Stimulated activated CD4-positive, alpha-beta T cell treated with anti-CD3 and anti-CD28 coated beads, Interleukin-1b, Interleukin-23, amount 100 ng/mL, for 1 hour (primary cell): Measurements from ENCODE around the gene CFAP157.
"Not testable (repeated sequence)": the region's sequence is repeated elsewhere in the genome, so short reads cannot be mapped to it uniquely, and the experiment has no call there.

ENCODE experiments used
- DNase-seq, 2 donors: peaks; one replicate each; pipeline ENCODE4 v3.0.0-alpha.2; 2020; ENCODE audit warnings: low read depth in 2 of 2

Gene CFAP157

GRCh38 chr9:127735530-127736185 lies 28.9 kb downstream of the CFAP157 start:
- DNase-seq = no peak

DNA sequence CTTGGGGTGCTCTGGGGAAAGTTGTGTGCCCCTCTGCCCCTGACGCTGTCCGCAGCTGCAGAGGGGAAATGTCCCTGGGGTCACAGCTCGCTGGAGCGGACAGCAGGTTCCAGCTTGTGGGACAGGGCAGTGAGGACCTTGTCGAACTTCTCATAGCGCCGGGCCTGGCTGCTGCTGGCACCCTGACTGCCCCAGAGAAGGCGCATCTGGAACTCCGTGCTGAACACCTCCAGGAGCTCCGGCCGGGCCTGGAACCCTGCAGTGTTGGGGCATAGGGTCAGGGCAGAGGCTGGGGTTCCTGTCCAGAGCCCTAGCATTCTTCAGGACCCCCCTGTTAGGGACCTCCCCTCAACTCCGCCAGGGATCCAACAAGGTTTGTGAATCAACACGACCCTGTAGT lies 31.9 kb downstream of the CFAP157 start:
- DNase-seq = no peak

DNA sequence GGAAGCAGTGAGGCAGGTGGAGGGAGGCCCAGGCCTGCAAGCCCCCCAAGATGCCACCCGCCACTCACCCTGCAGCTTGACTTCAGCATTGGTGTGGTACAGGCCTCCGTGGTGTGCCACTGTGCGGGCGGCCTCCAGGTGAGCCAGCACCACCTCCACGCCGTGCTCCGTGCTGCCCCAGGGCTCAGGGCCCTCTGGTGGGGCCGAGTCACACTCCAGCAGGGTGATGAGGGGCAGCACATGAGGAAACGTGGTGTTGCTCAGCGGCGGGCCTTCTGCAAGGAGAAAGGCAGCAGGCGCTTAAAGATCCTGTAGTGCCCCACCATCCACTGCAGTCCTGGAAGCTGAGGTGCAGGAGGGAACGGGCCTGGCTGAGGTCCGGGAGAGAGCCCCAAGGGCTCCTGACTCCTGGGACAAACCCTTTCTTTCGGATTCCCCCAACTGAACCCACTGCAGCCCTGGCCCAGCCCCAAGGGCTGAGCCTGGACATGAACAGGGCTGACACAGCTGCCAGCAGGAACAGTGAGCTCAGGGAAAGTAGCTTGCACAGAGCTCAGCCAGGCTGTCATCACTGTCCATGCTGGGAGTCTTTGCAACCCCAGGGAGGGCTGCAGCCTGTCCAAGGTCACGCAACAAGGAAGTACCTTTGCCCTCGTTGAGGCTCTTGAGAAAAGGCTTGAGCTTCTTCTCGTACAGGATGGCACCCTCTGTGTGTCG lies 33.0 kb downstream of the CFAP157 start:
- DNase-seq = no peak

- DNase-seq = no peak
Measured at GRCh38 chr9:127741831-127742434, 35.1 kb downstream of the CFAP157 start.

- no peak for DNase-seq
Measured at GRCh38 chr9:127742435-127743088, 35.8 kb downstream of the CFAP157 start.

DNA sequence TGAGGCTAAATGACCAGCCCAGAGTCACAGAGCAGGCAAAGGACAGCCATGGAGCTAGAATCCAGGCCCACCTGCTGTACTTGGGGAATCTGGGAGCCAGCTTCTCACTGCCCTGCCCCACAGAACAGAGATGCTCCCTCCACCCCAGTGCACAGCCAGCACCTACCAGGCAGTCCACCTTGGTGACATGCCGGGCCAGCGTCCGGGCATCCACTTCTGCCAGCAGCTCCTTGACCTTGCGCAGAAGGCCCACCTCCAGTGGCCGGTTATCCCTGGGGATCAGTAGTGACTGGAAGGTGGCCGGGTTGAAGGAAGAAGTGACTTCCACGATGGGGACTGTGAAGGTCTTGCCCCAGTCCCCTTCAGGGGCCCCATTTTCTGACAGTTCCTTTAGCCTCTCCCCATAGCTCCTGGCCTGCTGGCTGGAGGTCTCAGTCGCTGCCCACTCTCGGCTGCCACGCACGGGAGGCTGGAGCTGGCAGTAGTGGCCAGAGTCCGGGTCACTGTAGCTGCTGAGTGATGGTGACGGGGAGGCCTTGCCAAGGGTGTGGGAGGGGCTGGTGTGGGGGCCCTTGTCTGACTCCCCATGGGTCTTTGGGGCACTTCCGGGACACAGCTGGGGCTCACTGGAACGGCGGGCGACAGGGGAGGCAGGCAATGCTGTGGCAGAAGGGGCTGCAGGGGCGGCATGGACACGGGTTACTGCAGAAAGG lies 37.8 kb downstream of the CFAP157 start:
- no peak for DNase-seq

- no peak for DNase-seq
Measured at GRCh38 chr9:127746959-127747569, 40.3 kb downstream of the CFAP157 start.

DNA sequence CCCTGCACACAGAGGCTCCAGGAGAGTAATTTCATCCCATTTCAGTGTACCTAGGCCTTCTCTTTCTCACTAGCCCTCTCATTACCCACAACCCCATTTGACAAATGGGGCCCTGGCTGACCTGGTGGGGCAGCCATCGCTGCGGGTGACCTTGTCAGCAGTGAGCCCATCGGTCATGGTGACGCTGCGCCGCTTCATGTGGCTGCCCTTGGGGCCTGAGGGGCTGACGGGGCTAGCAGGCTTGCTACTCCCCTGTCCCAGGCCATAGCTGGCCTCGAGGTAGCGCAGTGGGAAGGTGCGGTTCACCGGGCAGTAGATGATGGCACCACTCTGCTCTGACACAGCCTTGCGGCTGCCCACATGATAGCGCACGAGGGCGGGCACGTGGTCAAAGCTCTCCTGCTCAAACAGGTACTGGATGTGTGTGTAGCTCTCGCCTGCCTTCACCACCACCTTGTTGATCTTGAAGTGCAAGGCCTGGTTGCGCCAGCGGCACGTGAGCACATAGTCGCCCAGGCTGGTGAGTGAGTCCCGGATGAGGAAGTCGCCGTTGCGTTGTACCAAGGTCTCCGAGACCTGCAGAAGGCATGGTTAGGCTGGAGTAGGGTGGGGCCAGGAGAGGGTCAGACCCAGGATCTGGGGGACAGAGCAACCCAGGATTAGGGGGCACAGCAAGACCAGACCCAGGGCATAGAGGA lies 42.5 kb downstream of the CFAP157 start:
- DNase-seq = no peak

GRCh38 chr9:127751269-127752054 lies 44.7 kb downstream of the CFAP157 start:
- no peak for DNase-seq

GRCh38 chr9:127753148-127753547 lies 46.4 kb downstream of the CFAP157 start:
- DNase-seq = no peak

GRCh38 chr9:127753622-127754021 lies 46.8 kb downstream of the CFAP157 start:
- DNase-seq = no peak

GRCh38 chr9:127754099-127755060 lies 47.6 kb downstream of the CFAP157 start:
- no peak for DNase-seq

GRCh38 chr9:127755061-127756060 lies 48.6 kb downstream of the CFAP157 start:
- no peak for DNase-seq

DNA sequence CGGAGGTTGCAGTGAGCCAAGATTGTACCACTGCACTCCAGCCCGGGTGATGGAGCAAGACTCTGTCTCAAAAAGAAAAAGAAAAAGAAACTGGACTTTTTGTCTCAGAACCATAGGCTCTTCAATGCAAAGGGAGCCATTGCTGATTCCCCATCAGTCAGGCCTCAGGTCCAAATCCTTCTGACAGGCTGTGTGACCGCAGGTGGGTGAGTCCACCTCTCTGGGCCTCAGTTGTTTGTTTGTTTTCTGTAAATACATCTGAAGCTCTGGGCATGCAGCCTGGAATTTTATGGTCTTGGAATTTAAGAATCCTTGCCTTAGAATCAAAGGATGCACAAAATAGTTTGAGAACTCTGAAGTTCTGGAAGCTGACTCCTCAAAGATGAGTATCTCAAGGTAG lies 49.4 kb downstream of the CFAP157 start:
- DNase-seq = no peak

DNA sequence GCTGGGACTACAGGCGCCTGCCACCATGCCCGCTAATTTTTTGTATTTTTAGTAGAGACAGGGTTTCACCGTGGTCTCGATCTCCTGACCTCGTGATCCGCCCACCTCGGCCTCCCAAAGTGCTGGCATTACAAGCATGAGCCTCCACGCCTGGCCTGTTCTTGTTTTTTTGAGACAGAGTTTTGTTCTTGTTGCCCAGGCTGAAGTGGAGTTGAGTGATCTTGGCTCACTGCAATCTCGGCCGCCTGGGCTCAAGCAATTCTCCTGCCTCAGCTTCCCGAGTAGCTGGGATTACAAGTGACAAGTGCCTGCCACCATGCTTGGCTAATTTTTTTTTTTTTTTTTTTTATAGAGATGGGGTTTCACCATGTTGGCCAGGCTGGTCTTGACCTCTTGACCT lies 50.0 kb downstream of the CFAP157 start:
- DNase-seq = not testable (repeated sequence)

- no peak for DNase-seq
Measured at GRCh38 chr9:127758843-127759242, 52.1 kb downstream of the CFAP157 start.

DNA sequence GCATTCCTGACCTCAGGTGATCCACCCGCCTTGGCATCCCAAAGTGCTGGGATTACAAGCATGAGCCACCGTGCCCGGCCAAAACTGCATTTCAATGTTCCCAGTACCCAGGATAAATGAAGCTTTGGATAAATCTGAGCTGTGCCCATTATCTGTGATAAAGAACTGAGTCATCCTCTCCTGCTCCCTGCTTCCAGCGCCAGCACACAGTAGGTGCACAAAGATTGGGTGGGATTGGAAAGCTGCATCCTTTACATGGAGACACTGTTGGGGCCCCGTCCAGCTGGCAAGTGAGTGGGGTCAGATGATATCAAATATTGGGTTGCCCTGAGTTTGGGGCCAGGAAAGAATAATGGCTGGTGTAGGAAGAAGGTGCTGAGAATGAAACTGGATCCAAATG lies 54.3 kb downstream of the CFAP157 start:
- no peak for DNase-seq

DNA sequence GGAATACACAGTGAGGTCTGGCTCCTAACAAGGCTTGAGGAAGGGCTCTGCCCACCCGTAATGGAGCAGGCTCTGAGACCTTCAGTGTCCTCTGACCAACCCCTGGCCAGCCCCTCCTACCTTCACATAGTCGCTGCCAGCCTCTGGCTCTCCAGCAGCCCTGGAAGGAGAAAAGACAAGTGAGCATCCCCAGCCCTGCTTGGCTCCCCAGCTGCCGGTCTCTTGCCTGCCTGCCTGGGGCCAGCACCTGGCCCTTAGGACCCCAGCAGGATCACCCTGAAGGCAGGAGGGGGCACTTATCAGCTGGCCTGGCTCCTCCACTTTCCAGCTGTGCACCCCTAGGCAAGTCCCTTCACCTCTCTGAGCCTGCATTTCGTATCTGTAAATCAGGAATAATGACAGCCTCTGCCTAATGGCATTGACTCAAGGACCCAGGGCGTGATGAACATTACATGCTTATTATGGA lies 54.7 kb downstream of the CFAP157 start:
- no peak for DNase-seq
